Transverse colon (tissue), 4 donors: ENCODE data around the gene DOCK2.

ENCODE experiments used
- CTCF ChIP-seq, 5 experiments: fragments of 200-600 bp in 3 of 5; fragments of 450-650 bp in 2 of 5; sonication (generic) in 3 of 5; IDR thresholded peaks; 1 replicate in 2 of 5; 2 replicates in 3 of 5; pipeline ENCODE4 v1.5.1; 2016 to 2017; ENCODE audit warnings: antibody characterized with exemption in 5 of 5, inconsistent platforms in 3 of 5, mild to moderate bottlenecking in 2 of 5, moderate library complexity in 1 of 5
- EP300 ChIP-seq: sonication (generic); formaldehyde crosslinking; IDR thresholded peaks from one replicate; pipeline ENCODE4 v1.6.1; 2017; ENCODE audit warnings: antibody characterized with exemption, low read depth
- POLR2A ChIP-seq: fragments of 450-650 bp; IDR thresholded peaks from one replicate; pipeline ENCODE4 v1.6.1; 2016; ENCODE audit warnings: antibody characterized with exemption, mild to moderate bottlenecking, moderate library complexity
- POLR2AphosphoS5 ChIP-seq, 3 donors: sonication (generic); formaldehyde crosslinking; IDR thresholded peaks; one replicate each; pipeline ENCODE4 v1.6.1; 2016; ENCODE audit warnings: antibody characterized with exemption in 3 of 3

GRCh38 chr5:169827769-169828168 is 190.7 kb downstream of the DOCK2 start:
- TF ChIP-seq POLR2A (no peak), CTCF (IDR thresholded peaks at IDR 0.05) (no peak), POLR2AphosphoS5 (IDR thresholded peaks at IDR 0.05) (no peak), EP300 (no peak)
